Type B pancreatic cell (in vitro differentiated cells): ENCODE measurements around the gene OR6P1. TPM values are rescaled to one million over a fixed set of nuclear protein-coding genes. Genes with fewer than 3 reads are reported as not detected.

Experiments used
- DNase-seq: peaks from one replicate; pipeline ENCODE4 v3.0.0; 2021; ENCODE audit warnings: mixed read lengths; ENCODE audit not compliant: unreplicated experiment; ENCODE audit errors: extremely low spot score
- H3K27ac Mint-ChIP-seq: 2 replicates; pipeline ENCODE4 v1.8.0; 2021; ENCODE audit warnings: mild to moderate bottlenecking, mixed read lengths
- H3K27me3 Mint-ChIP-seq: 2 replicates; pipeline ENCODE4 v1.8.0; 2021; ENCODE audit warnings: mixed read lengths
- H3K36me3 Mint-ChIP-seq: 2 replicates; pipeline ENCODE4 v1.8.0; 2021; ENCODE audit warnings: mixed read lengths
- H3K4me1 Mint-ChIP-seq: one replicate; pipeline ENCODE4 v1.8.0; 2021; ENCODE audit warnings: mixed read lengths; ENCODE audit not compliant: unreplicated experiment
- H3K4me3 Mint-ChIP-seq: 2 replicates; pipeline ENCODE4 v1.8.0; 2021; ENCODE audit warnings: mild to moderate bottlenecking, mixed read lengths
- H3K9me3 Mint-ChIP-seq: 2 replicates; pipeline ENCODE4 v1.8.0; 2021; ENCODE audit warnings: mixed read lengths
- total RNA-seq: library from RNA; stranded (reverse); gene quantifications from 2 replicates; pipeline ENCODE4 v1.2.1, GENCODE V29; 2021; ENCODE audit warnings: low replicate concordance
- TF ChIP-seq, protein P1 (sequence below): fragments of 200-600 bp; sonication (generic); conservative IDR thresholded peaks from 2 replicates; pipeline ENCODE4 v1.5.0; 2021; ENCODE audit warnings: antibody characterized with exemption, mild to moderate bottlenecking

Gene OR6P1
- total RNA-seq, 1 donor from 2014 or later: not detected

DNA sequence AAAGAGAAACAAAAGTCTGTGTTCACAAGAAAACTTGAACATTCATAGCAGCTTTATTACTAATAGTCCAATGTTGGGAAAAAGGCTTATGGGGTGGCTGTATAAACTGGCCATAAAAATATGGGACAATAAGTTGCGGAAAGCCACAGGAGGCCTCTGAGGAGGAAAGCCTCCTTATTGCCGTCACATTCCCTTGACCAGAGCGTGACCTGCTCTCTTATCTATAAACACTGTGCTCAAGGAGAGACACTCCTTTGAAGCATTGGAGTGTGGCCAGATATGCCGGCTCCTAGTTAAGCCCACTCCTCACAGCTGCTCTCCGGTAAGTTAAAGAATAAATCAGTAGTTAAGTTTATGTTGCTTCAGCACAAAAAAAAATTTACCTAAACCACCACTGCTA, 35.9 kb downstream of the OR6P1 start:
- Mint-ChIP-seq H3K9me3 (no peaks in the 10 kb centered on the region), H3K27me3 (no peaks in the 10 kb centered on the region), H3K4me1 (no peaks in the 10 kb centered on the region), H3K36me3 (no peaks in the 10 kb centered on the region), H3K27ac (no peak overlapping the region), H3K4me3 (no peak overlapping the region)
- DNase-seq: no peak
- TF ChIP-seq, protein P1, sequence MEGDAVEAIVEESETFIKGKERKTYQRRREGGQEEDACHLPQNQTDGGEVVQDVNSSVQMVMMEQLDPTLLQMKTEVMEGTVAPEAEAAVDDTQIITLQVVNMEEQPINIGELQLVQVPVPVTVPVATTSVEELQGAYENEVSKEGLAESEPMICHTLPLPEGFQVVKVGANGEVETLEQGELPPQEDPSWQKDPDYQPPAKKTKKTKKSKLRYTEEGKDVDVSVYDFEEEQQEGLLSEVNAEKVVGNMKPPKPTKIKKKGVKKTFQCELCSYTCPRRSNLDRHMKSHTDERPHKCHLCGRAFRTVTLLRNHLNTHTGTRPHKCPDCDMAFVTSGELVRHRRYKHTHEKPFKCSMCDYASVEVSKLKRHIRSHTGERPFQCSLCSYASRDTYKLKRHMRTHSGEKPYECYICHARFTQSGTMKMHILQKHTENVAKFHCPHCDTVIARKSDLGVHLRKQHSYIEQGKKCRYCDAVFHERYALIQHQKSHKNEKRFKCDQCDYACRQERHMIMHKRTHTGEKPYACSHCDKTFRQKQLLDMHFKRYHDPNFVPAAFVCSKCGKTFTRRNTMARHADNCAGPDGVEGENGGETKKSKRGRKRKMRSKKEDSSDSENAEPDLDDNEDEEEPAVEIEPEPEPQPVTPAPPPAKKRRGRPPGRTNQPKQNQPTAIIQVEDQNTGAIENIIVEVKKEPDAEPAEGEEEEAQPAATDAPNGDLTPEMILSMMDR: no peak

DNA sequence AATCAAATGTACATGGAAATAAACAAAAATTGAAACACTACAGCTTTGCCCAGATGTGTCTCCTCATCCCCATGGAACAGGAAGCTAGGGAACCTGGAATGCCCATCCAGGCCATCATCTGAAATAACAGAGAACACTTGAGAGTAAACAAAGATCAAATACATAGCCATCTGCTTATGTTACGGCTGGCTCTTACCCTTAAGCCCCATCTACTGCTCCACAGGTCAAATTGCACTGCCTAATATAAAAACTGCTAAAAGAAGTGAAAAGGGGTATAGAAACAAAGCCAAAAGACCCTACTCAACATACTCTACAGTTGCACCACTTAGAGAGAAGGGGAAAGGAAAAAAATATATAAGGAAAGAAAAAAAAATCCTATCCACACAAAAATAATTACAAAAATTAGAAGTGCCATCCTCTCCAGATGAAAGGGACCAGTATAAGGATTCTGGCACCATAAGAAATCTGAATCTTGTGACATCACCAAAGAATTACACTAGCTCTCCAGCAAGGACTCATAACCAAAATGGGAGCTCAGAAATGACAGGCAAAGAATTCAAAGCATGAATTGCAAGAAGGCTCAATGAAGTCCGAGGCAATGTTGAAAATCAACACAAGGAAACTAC, 43.1 kb downstream of the OR6P1 start:
- H3K4me1 Mint-ChIP-seq: no peaks in the 10 kb centered on the region
- no peak overlapping the region for H3K27ac Mint-ChIP-seq
- no peaks in the 10 kb centered on the region for H3K27me3 Mint-ChIP-seq
- TF ChIP-seq, protein P1: no peak
- DNase-seq: no peak
- no peak overlapping the region for H3K4me3 Mint-ChIP-seq
- H3K36me3 Mint-ChIP-seq: no peaks in the 10 kb centered on the region
- peaks cover 3% of the 10 kb centered on the region for H3K9me3 Mint-ChIP-seq

DNA sequence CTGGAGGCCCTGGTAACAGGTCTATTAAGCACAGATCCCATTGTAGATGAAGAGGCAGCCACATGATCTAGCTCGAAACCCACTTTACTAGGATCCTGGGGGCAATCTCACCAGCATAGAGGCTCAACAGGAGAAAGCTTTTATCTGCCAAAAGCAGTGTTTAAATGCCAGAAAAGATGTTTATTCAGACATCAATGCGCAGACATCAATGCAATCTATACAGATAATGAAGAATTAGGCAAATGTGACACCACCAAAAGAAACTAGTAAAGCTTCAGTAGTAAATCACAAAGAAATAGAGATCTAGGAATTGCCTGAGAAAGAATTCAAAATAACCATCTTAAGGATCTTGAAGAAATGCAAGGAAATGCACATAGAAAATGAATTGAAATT, 48.7 kb downstream of the OR6P1 start:
- TF ChIP-seq, protein P1: no peak
- no peaks in the 10 kb centered on the region for H3K4me1 Mint-ChIP-seq
- H3K27ac Mint-ChIP-seq: no peak overlapping the region
- H3K9me3 Mint-ChIP-seq: no peaks in the 10 kb centered on the region
- no peaks in the 10 kb centered on the region for H3K36me3 Mint-ChIP-seq
- H3K4me3 Mint-ChIP-seq: no peak overlapping the region
- DNase-seq: no peak
- H3K27me3 Mint-ChIP-seq: no peaks in the 10 kb centered on the region

DNA sequence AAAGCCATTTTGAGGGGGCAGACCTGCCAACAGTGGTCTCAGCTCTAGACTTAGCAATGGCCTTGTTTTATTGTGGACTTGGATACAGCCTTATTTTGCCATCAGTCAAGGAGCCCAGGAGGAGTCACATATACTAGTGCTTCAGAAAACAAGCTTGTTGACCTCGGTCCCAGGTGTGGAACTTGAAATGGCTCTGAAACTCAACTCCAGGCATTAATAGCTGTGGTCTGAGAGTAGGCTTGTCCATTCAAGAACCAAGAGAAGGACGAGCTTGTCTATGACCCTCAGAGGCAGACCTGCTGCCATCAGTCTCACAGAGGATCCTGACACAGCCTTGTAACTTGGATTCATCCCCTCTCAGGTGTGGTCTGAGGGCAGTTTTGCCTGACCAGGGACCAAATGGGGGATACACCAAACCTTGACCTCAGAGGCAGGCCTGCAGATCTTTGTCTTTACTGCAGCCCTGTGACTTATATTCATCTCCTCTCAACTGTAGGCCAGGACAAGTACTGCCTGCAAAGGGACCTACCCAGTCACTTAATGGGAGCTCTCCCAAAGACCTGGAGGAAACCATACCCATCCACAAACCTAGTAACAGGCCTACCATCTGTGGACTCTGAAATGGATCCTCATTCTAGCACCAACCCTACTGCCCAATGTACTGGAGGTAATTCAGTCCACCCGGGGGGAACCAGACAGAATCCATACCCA, 49.3 kb downstream of the OR6P1 start:
- Mint-ChIP-seq H3K4me3 (no peak overlapping the region), H3K27ac (no peak overlapping the region), H3K36me3 (no peaks in the 10 kb centered on the region), H3K4me1 (no peaks in the 10 kb centered on the region), H3K9me3 (no peaks in the 10 kb centered on the region), H3K27me3 (no peaks in the 10 kb centered on the region)
- TF ChIP-seq, protein P1: no peak
- no peak for DNase-seq

DNA sequence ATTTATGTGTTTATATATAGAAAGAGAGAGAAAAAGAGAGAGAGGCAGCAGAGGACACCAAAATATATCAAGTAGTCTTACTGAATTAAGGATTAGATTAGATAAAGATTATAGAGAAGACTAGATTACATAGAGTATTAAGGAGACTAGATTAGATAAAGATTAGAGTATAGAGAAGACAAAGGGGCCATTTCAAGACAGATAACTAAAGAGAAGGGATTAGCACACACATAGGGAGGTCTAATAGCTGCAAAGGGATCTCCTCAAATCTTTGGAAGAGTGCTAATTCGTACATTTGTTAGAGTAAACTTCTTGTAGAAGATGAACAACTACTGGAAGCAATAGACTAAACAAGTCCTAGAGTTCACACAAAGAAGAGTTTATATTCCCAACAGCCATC, 50.4 kb downstream of the OR6P1 start:
- Mint-ChIP-seq H3K36me3 (no peaks in the 10 kb centered on the region), H3K4me1 (no peaks in the 10 kb centered on the region), H3K9me3 (no peaks in the 10 kb centered on the region), H3K4me3 (no peak overlapping the region), H3K27me3 (no peaks in the 10 kb centered on the region), H3K27ac (no peak overlapping the region)
- no peak for DNase-seq
- TF ChIP-seq, protein P1: no peak
